Calu3 (cell line): ENCODE measurements around the gene SEMA3C. TPM values are rescaled to one million over a fixed set of nuclear protein-coding genes. Genes with fewer than 3 reads are reported as not detected.

Experiments
- BruUV-seq: library from RNA; stranded (reverse); fragments of 400-500 nt; replicated peaks from 2 replicates; lab custom pipeline; 2021; lab: Mats Ljungman, UMichigan
- CTCF ChIA-PET: fragments of 300-600 bp; sonication (Branson Sonifier 250); formaldehyde crosslinking; loops from one replicate; lab custom pipeline; 2022; ENCODE audit warnings: antibody characterized with exemption; lab: Charles Lee
- DNase-seq: peaks from one replicate; pipeline ENCODE4 v3.0.0; 2022
- H3K27ac Mint-ChIP-seq: one replicate; pipeline ENCODE4 v1.8.0; 2022; ENCODE audit warnings: mixed read lengths; ENCODE audit not compliant: unreplicated experiment
- H3K27me3 Mint-ChIP-seq: one replicate; pipeline ENCODE4 v1.8.0; 2022; ENCODE audit warnings: mixed read lengths; ENCODE audit not compliant: unreplicated experiment
- H3K36me3 Mint-ChIP-seq: one replicate; pipeline ENCODE4 v1.8.0; 2022; ENCODE audit warnings: mild to moderate bottlenecking, moderate library complexity, mixed read lengths; ENCODE audit not compliant: insufficient read depth, unreplicated experiment
- H3K4me1 Mint-ChIP-seq: one replicate; pipeline ENCODE4 v1.8.0; 2022; ENCODE audit warnings: mild to moderate bottlenecking, low read depth, mixed read lengths; ENCODE audit not compliant: unreplicated experiment
- H3K4me3 Mint-ChIP-seq: one replicate; pipeline ENCODE4 v1.8.0; 2022; ENCODE audit warnings: mild to moderate bottlenecking, low read depth, moderate library complexity, mixed read lengths; ENCODE audit not compliant: unreplicated experiment
- H3K9me3 Mint-ChIP-seq: one replicate; pipeline ENCODE4 v1.8.0; 2022; ENCODE audit warnings: low read depth, mixed read lengths; ENCODE audit not compliant: unreplicated experiment
- CTCF ChIP-seq: fragments of 200-600 bp; IDR thresholded peaks from one replicate; pipeline ENCODE4 v1.8.0; 2022; ENCODE audit warnings: antibody characterized with exemption; ENCODE audit not compliant: unreplicated experiment
- intact Hi-C: fragments of 100-400 bp; cut with micrococcal nuclease; formaldehyde crosslinking; loops from one replicate; pipeline ENCODE4 v1.10.0; 2022; ENCODE audit not compliant: unreplicated experiment
- total RNA-seq: library from RNA; stranded (reverse); gene quantifications from 2 replicates; pipeline ENCODE4 v1.2.3, GENCODE V29; 2022

SEMA3C gene
- total RNA-seq, 1 experiment from 2014 or later: 67.7 TPM

- Mint-ChIP-seq H3K4me1 (peaks cover 21% of the 10 kb centered on the region), H3K36me3 (no peaks in the 10 kb centered on the region), H3K4me3 (no peak overlapping the region), H3K9me3 (no peaks in the 10 kb centered on the region), H3K27me3 (no peaks in the 10 kb centered on the region), H3K27ac (peak overlapping the region; percentile 32)
- intact Hi-C loops: no loop called here
- no TSS peak for BruUV-seq
- DNase-seq: no peak
- TF ChIP-seq CTCF: no peak
- CTCF ChIA-PET: no interaction called here
Measured at GRCh38 chr7:80871228-80871627, 47.6 kb downstream of the SEMA3C start.

GRCh38 chr7:80870813-80871212 is 48.0 kb downstream of the SEMA3C start:
- Mint-ChIP-seq H3K4me1 (peaks cover 21% of the 10 kb centered on the region), H3K27me3 (no peaks in the 10 kb centered on the region), H3K27ac (peak overlapping the region; percentile 32), H3K9me3 (no peaks in the 10 kb centered on the region), H3K4me3 (no peak overlapping the region), H3K36me3 (no peaks in the 10 kb centered on the region)
- no peak for TF ChIP-seq CTCF
- DNase-seq: no peak
- intact Hi-C loops: no loop called here
- CTCF ChIA-PET: no interaction called here
- no TSS peak for BruUV-seq

GRCh38 chr7:80869821-80870751 is 48.8 kb downstream of the SEMA3C start:
- DNase-seq: peak; percentile 7
- no peak for TF ChIP-seq CTCF
- no TSS peak for BruUV-seq
- Mint-ChIP-seq H3K4me1 (peaks cover 21% of the 10 kb centered on the region), H3K9me3 (no peaks in the 10 kb centered on the region), H3K36me3 (no peaks in the 10 kb centered on the region), H3K4me3 (peak overlapping the region; percentile 44), H3K27me3 (no peaks in the 10 kb centered on the region), H3K27ac (peak overlapping the region; percentile 92)
- intact Hi-C loops: no loop called here
- CTCF ChIA-PET: no interaction called here

- no TSS peak for BruUV-seq
- H3K27me3 Mint-ChIP-seq: no peaks in the 10 kb centered on the region
Measured at GRCh38 chr7:80869106-80869784, 49.6 kb downstream of the SEMA3C start.

More at GRCh38 chr7:80869106-80869784, 49.6 kb downstream of the SEMA3C start:
- CTCF ChIA-PET: no interaction called here
- Mint-ChIP-seq H3K4me1 (peaks cover 21% of the 10 kb centered on the region), H3K36me3 (no peaks in the 10 kb centered on the region), H3K4me3 (peak overlapping the region; percentile 44), H3K9me3 (no peaks in the 10 kb centered on the region), H3K27ac (peak overlapping the region; percentile 92)
- intact Hi-C loops: no loop called here
- no peak for DNase-seq
- no peak for TF ChIP-seq CTCF
